Measurements from ENCODE around the gene SHOC2. TPM values are rescaled to one million over a fixed set of nuclear protein-coding genes. Genes with fewer than 3 reads are reported as not detected.

SHOC2 gene
- total RNA-seq, 1 donor from 2014 or later, result 47.9 TPM

GRCh38 chr10:110963162-110963561 lies 43.8 kb downstream of the SHOC2 start:
- H3K4me1 ChIP-seq, result peaks cover 70% of the 10 kb centered on the region
- H3K27me3 ChIP-seq (ENCODE audit: low read depth), result no peaks in the 10 kb centered on the region
- TF ChIP-seq CTCF (IDR thresholded peaks at IDR 0.05; ENCODE audit: borderline replicate concordance), result no peak
- H3K36me3 ChIP-seq, result no peaks in the 10 kb centered on the region
- intact Hi-C loops (cut with micrococcal nuclease), result no loop called here
- no peak for DNase-seq
- no peaks in the 10 kb centered on the region for H3K9me3 ChIP-seq (replicated peaks)
- no peak overlapping the region for H3K27ac ChIP-seq (replicated peaks)
- H3K4me3 ChIP-seq, result no peak overlapping the region

GRCh38 chr10:110964681-110965080 lies 45.3 kb downstream of the SHOC2 start:
- intact Hi-C loops (cut with micrococcal nuclease), result no loop called here
- peaks cover 68% of the 10 kb centered on the region for H3K4me1 ChIP-seq
- TF ChIP-seq CTCF (IDR thresholded peaks at IDR 0.05; ENCODE audit: borderline replicate concordance), result no peak

GRCh38 chr10:110965216-110965615 lies 45.8 kb downstream of the SHOC2 start:
- TF ChIP-seq CTCF (IDR thresholded peaks at IDR 0.05; ENCODE audit: borderline replicate concordance), result no peak
- no peak for DNase-seq
- Histone ChIP-seq H3K4me1 (peaks cover 63% of the 10 kb centered on the region), H3K27me3 (ENCODE audit: low read depth) (no peaks in the 10 kb centered on the region), H3K27ac (replicated peaks) (no peak overlapping the region), H3K9me3 (replicated peaks) (no peaks in the 10 kb centered on the region), H3K4me3 (no peak overlapping the region), H3K36me3 (no peaks in the 10 kb centered on the region)
- intact Hi-C loops (cut with micrococcal nuclease), result no loop called here

More at GRCh38 chr10:110964681-110965080, 45.3 kb downstream of the SHOC2 start:
- Histone ChIP-seq H3K36me3 (no peaks in the 10 kb centered on the region), H3K9me3 (replicated peaks) (no peaks in the 10 kb centered on the region), H3K27me3 (ENCODE audit: low read depth) (no peaks in the 10 kb centered on the region), H3K27ac (replicated peaks) (no peak overlapping the region), H3K4me3 (no peak overlapping the region)
- no peak for DNase-seq

GRCh38 chr10:110966146-110966545 lies 46.7 kb downstream of the SHOC2 start:
- TF ChIP-seq CTCF (IDR thresholded peaks at IDR 0.05; ENCODE audit: borderline replicate concordance), result no peak
- Histone ChIP-seq H3K4me1 (peaks cover 59% of the 10 kb centered on the region), H3K4me3 (no peak overlapping the region), H3K36me3 (no peaks in the 10 kb centered on the region), H3K27ac (replicated peaks) (no peak overlapping the region), H3K27me3 (ENCODE audit: low read depth) (no peaks in the 10 kb centered on the region), H3K9me3 (replicated peaks) (no peaks in the 10 kb centered on the region)
- no peak for DNase-seq
- intact Hi-C loops (cut with micrococcal nuclease), result no loop called here

GRCh38 chr10:110967009-110967630 lies 47.7 kb downstream of the SHOC2 start:
- Histone ChIP-seq H3K27ac (replicated peaks) (no peak overlapping the region), H3K4me3 (no peak overlapping the region), H3K4me1 (peaks cover 50% of the 10 kb centered on the region), H3K36me3 (no peaks in the 10 kb centered on the region), H3K27me3 (ENCODE audit: low read depth) (no peaks in the 10 kb centered on the region), H3K9me3 (replicated peaks) (no peaks in the 10 kb centered on the region)
- TF ChIP-seq CTCF (IDR thresholded peaks at IDR 0.05; ENCODE audit: borderline replicate concordance), result no peak
- DNase-seq, result no peak
- intact Hi-C loops (cut with micrococcal nuclease), result no loop called here
